Suprapubic skin (tissue), 3 donors: Measurements from ENCODE around the gene PKP2.

Experiments used
- EP300 ChIP-seq: sonication (generic); formaldehyde crosslinking; IDR thresholded peaks from one replicate; pipeline ENCODE4 v1.6.1; 2017; ENCODE audit warnings: antibody characterized with exemption
- TF ChIP-seq, protein P1 (sequence below), 2 donors: fragments of 200-600 bp in 1 of 2; fragments of 450-650 bp in 1 of 2; sonication (generic) in 1 of 2; IDR thresholded peaks; one replicate each; pipeline ENCODE4 v1.5.1; 2016 to 2019; ENCODE audit warnings: antibody characterized with exemption in 2 of 2, mild to moderate bottlenecking in 1 of 2, moderate library complexity in 1 of 2

- TF ChIP-seq, protein P1, sequence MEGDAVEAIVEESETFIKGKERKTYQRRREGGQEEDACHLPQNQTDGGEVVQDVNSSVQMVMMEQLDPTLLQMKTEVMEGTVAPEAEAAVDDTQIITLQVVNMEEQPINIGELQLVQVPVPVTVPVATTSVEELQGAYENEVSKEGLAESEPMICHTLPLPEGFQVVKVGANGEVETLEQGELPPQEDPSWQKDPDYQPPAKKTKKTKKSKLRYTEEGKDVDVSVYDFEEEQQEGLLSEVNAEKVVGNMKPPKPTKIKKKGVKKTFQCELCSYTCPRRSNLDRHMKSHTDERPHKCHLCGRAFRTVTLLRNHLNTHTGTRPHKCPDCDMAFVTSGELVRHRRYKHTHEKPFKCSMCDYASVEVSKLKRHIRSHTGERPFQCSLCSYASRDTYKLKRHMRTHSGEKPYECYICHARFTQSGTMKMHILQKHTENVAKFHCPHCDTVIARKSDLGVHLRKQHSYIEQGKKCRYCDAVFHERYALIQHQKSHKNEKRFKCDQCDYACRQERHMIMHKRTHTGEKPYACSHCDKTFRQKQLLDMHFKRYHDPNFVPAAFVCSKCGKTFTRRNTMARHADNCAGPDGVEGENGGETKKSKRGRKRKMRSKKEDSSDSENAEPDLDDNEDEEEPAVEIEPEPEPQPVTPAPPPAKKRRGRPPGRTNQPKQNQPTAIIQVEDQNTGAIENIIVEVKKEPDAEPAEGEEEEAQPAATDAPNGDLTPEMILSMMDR (IDR thresholded peaks at IDR 0.05), result no peak
- no peak for TF ChIP-seq EP300
Measured at GRCh38 chr12:32907898-32908476, 11.4 kb upstream of the PKP2 start.
